Astrocyte (in vitro differentiated cells and primary cell): ENCODE results near the gene ZNF225.
"Not testable (repeated sequence)": the region's sequence is repeated elsewhere in the genome, so short reads cannot be mapped to it uniquely, and the experiment has no call there.

Source experiments
- EZH2 ChIP-seq: IDR thresholded peaks from 2 replicates; pipeline ENCODE4 v1.6.1; 2012; ENCODE audit warnings: mild to moderate bottlenecking, low read length, inconsistent platforms; ENCODE audit not compliant: insufficient read depth
- TF ChIP-seq, protein P1 (sequence below): IDR thresholded peaks from 2 replicates; pipeline ENCODE4 v1.5.1; 2011; ENCODE audit warnings: low read depth, mild to moderate bottlenecking, inconsistent platforms, low read length, moderate library complexity; ENCODE audit not compliant: insufficient read depth

GRCh38 chr19:44121162-44121561, 8.0 kb downstream of the ZNF225 start:
- TF ChIP-seq EZH2: not testable (repeated sequence)
- TF ChIP-seq, protein P1, sequence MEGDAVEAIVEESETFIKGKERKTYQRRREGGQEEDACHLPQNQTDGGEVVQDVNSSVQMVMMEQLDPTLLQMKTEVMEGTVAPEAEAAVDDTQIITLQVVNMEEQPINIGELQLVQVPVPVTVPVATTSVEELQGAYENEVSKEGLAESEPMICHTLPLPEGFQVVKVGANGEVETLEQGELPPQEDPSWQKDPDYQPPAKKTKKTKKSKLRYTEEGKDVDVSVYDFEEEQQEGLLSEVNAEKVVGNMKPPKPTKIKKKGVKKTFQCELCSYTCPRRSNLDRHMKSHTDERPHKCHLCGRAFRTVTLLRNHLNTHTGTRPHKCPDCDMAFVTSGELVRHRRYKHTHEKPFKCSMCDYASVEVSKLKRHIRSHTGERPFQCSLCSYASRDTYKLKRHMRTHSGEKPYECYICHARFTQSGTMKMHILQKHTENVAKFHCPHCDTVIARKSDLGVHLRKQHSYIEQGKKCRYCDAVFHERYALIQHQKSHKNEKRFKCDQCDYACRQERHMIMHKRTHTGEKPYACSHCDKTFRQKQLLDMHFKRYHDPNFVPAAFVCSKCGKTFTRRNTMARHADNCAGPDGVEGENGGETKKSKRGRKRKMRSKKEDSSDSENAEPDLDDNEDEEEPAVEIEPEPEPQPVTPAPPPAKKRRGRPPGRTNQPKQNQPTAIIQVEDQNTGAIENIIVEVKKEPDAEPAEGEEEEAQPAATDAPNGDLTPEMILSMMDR: not testable (repeated sequence)
